IMR-90 (cell line): Measurements from ENCODE around the gene SUGCT. TPM values are rescaled to one million over a fixed set of nuclear protein-coding genes. Genes with fewer than 3 reads are reported as not detected.

Experiments
- ATAC-seq: fragments of 200-7000 bp; cut with Tn5 transposase; 2 replicates; pipeline ENCODE4 v1.9.1; 2020; ENCODE audit warnings: low read depth, mild to moderate bottlenecking, moderate library complexity
- BruUV-seq: library from RNA; stranded (reverse); fragments of 400-500 nt; replicated peaks from 2 replicates; lab custom pipeline; 2021; lab: Mats Ljungman, UMichigan
- CTCF ChIA-PET: fragments of 300-600 bp; formaldehyde crosslinking; extraction: SDS; loops from one replicate; lab custom pipeline; 2021; ENCODE audit warnings: antibody characterized with exemption; lab: Yijun Ruan, JAX
- POLR2A ChIA-PET: fragments of 300-600 bp; sonication (Branson Sonifier 250); formaldehyde crosslinking; loops from one replicate; lab custom pipeline; 2022; ENCODE audit warnings: antibody characterized with exemption; ENCODE audit not compliant: unreplicated experiment; lab: Charles Lee
- DNase-seq: peaks from one replicate; pipeline ENCODE4 v3.0.0; 2013
- H2AFZ ChIP-seq: replicated peaks from 2 replicates; pipeline ENCODE3; 2013; ENCODE audit warnings: low read length, mild to moderate bottlenecking; ENCODE audit not compliant: poor library complexity
- H2AK5ac ChIP-seq: 2 replicates; pipeline ENCODE4 v1.6.1; 2013; ENCODE audit warnings: low read depth, low read length, inconsistent platforms
- H2AK9ac ChIP-seq: replicated peaks from 2 replicates; pipeline ENCODE3; 2013; ENCODE audit warnings: mild to moderate bottlenecking, low read depth, low read length, moderate library complexity; ENCODE audit not compliant: poor library complexity
- H2BK120ac ChIP-seq: 2 replicates; pipeline ENCODE4 v1.6.1; 2013; ENCODE audit warnings: low read depth, low read length, inconsistent platforms
- H2BK15ac ChIP-seq: 3 replicates; pipeline ENCODE4 v1.6.1; 2013; ENCODE audit warnings: low read depth, low read length, inconsistent platforms
- H2BK20ac ChIP-seq: 2 replicates; pipeline ENCODE4 v1.6.1; 2013; ENCODE audit warnings: low read depth, mild to moderate bottlenecking, inconsistent platforms, low read length, moderate library complexity
- H2BK5ac ChIP-seq: 2 replicates; pipeline ENCODE4 v1.6.1; 2013; ENCODE audit warnings: mild to moderate bottlenecking, low read depth, low read length, inconsistent platforms; ENCODE audit not compliant: poor library complexity, severe bottlenecking
- H3K14ac ChIP-seq: replicated peaks from 2 replicates; pipeline ENCODE4 v1.6.1; 2013; ENCODE audit warnings: low read depth, low read length, inconsistent platforms
- H3K18ac ChIP-seq: 2 replicates; pipeline ENCODE4 v1.6.1; 2013; ENCODE audit warnings: low read depth, low read length, control low read depth
- H3K23ac ChIP-seq: 2 replicates; pipeline ENCODE4 v1.6.1; 2013; ENCODE audit warnings: low read depth, low read length, inconsistent platforms
- H3K27ac ChIP-seq: 2 replicates; pipeline ENCODE4 v1.5.1; 2013; ENCODE audit warnings: mild to moderate bottlenecking, control low read depth, low read length; ENCODE audit not compliant: insufficient read depth
- H3K27me3 ChIP-seq: 2 replicates; pipeline ENCODE4 v1.6.1; 2013; ENCODE audit warnings: low read length; ENCODE audit not compliant: control insufficient read depth, insufficient read depth
- H3K36me3 ChIP-seq: 2 replicates; pipeline ENCODE4 v1.6.1; 2013; ENCODE audit warnings: low read length, mixed read lengths; ENCODE audit not compliant: control insufficient read depth, insufficient read depth
- H3K4ac ChIP-seq: 2 replicates; pipeline ENCODE4 v1.6.1; 2013; ENCODE audit warnings: low read depth, low read length, inconsistent platforms
- H3K4me1 ChIP-seq: 2 replicates; pipeline ENCODE4 v1.6.1; 2013; ENCODE audit warnings: low read length, mixed read lengths; ENCODE audit not compliant: control insufficient read depth, insufficient read depth
- H3K4me2 ChIP-seq: 2 replicates; pipeline ENCODE4 v1.6.1; 2013; ENCODE audit warnings: low read depth, mild to moderate bottlenecking, control low read depth, low read length, moderate library complexity
- H3K4me3 ChIP-seq: 2 replicates; pipeline ENCODE4 v1.5.1; 2013; ENCODE audit warnings: low read depth, mild to moderate bottlenecking, control low read depth, low read length, moderate library complexity; ENCODE audit not compliant: insufficient read depth
- H3K56ac ChIP-seq: 2 replicates; pipeline ENCODE4 v1.6.1; 2013; ENCODE audit warnings: low read length, inconsistent platforms; ENCODE audit not compliant: insufficient read depth; ENCODE audit errors: extremely low read depth
- H3K79me1 ChIP-seq, 2 experiments: 2 replicates each; pipeline ENCODE4 v1.6.1; 2013; ENCODE audit warnings: low read length in 2 of 2, inconsistent platforms in 1 of 2, low read depth in 1 of 2
- H3K9ac ChIP-seq: 2 replicates; pipeline ENCODE4 v1.6.1; 2013; ENCODE audit warnings: low read depth, low read length, control low read depth
- H3K9me1 ChIP-seq: 2 replicates; pipeline ENCODE4 v1.6.1; 2013; ENCODE audit warnings: low read length, inconsistent platforms; ENCODE audit not compliant: insufficient read depth
- H3K9me3 ChIP-seq: 2 replicates; pipeline ENCODE4 v1.6.1; 2013; ENCODE audit warnings: low read length; ENCODE audit not compliant: control insufficient read depth, insufficient read depth
- H4K20me1 ChIP-seq: 2 replicates; pipeline ENCODE4 v1.6.1; 2013; ENCODE audit warnings: low read length, inconsistent platforms; ENCODE audit not compliant: insufficient read depth
- H4K5ac ChIP-seq: 2 replicates; pipeline ENCODE4 v1.6.1; 2013; ENCODE audit warnings: mild to moderate bottlenecking, low read depth, low read length, control low read depth
- H4K8ac ChIP-seq, 2 experiments: 2 replicates each; pipeline ENCODE4 v1.6.1; 2013; ENCODE audit warnings: low read depth in 2 of 2, low read length in 2 of 2, control low read depth in 1 of 2, inconsistent platforms in 1 of 2
- H4K91ac ChIP-seq: 2 replicates; pipeline ENCODE4 v1.6.1; 2013; ENCODE audit warnings: low read depth, low read length, inconsistent platforms; ENCODE audit not compliant: insufficient read depth
- CEBPB ChIP-seq: IDR thresholded peaks from 2 replicates; pipeline ENCODE4 v1.6.1; 2012; ENCODE audit warnings: low read depth, low read length, improper control_type of control experiment
- NFE2L2 ChIP-seq: fragments of 150-350 bp; IDR thresholded peaks from 2 replicates; pipeline ENCODE4 v1.6.1; 2016; ENCODE audit warnings: low read depth, mild to moderate bottlenecking, low read length
- WGBS, 2 experiments: methylation state at CpG; one replicate each; pipeline versions ENCODE4 v1.1.5 to v1.1.7; 2013; ENCODE audit warnings: missing lambda C conversion rate in 2 of 2; ENCODE audit not compliant: insufficient read length in 1 of 2; ENCODE audit errors: extremely low coverage in 2 of 2; 5-methylcytosine and 5-hydroxymethylcytosine counted together
- dilution Hi-C: fragments of 300-500 bp; cut with HindIII; formaldehyde crosslinking; loops from one replicate; pipeline ENCODE4 v1.14.3; 2018; ENCODE audit warnings: low sequenced_read_pairs; ENCODE audit not compliant: unreplicated experiment
- in situ Hi-C: fragments of 300-500 bp; cut with MboI; formaldehyde crosslinking; loops from 3 replicates; pipeline ENCODE4 v1.14.3; 2019; ENCODE audit warnings: low sequenced_read_pairs, inconsistent platforms, mixed read lengths
- intact Hi-C: fragments of 100-400 bp; cut with micrococcal nuclease; formaldehyde crosslinking; loops from 2 replicates; pipeline ENCODE4 v1.10.0; 2022
- polyA plus RNA-seq, 3 experiments: library from polyadenylated mRNA; depleted of rRNA; stranded (reverse); fragments of >200 nt; gene quantifications; 2 replicates each; pipeline ENCODE4 v1.2.3, GENCODE V29; 2012; ENCODE audit warnings: low replicate concordance in 1 of 3
- total RNA-seq: library from RNA; depleted of rRNA; stranded (reverse); fragments of >200 nt; gene quantifications from 2 replicates; pipeline ENCODE4 v1.2.3, GENCODE V29; 2012

SUGCT gene
- total and polyA plus RNA-seq, 2 of the 4 experiments (the other 2 are of a cell fraction), result 5.9 to 8.3 TPM

- no peak overlapping the region for H3K23ac ChIP-seq
- ChIA-PET POLR2A (no interaction called here), CTCF (no interaction called here)
- H3K79me1 ChIP-seq, result no peaks in the 10 kb centered on the region
- no peaks in the 10 kb centered on the region for H3K36me3 ChIP-seq
- no peaks in the 10 kb centered on the region for H4K20me1 ChIP-seq
- no peak overlapping the region for H2AK9ac ChIP-seq
- H2BK15ac ChIP-seq, result no peak overlapping the region
- in situ Hi-C loops (no loop called here), intact Hi-C loops (no loop called here), dilution Hi-C loops (no loop called here)
- no peak overlapping the region for H3K14ac ChIP-seq
- no peak overlapping the region for H4K91ac ChIP-seq
- H2BK5ac ChIP-seq, result no peak overlapping the region
- no peak overlapping the region for H3K27ac ChIP-seq
- peak; percentile 36 for DNase-seq
- H3K18ac ChIP-seq, result no peak overlapping the region
- H3K4me3 ChIP-seq, result no peak overlapping the region
- H3K4me2 ChIP-seq, result no peak overlapping the region
- no peak overlapping the region for H2AFZ ChIP-seq
- H3K9ac ChIP-seq, result no peak overlapping the region
- no peak overlapping the region for H2BK20ac ChIP-seq
- no peak overlapping the region for H3K56ac ChIP-seq
- no peaks in the 10 kb centered on the region for H3K27me3 ChIP-seq
- H2BK120ac ChIP-seq, result no peak overlapping the region
- no peaks in the 10 kb centered on the region; the same call in 1 of the 2 replicates for H3K9me1 ChIP-seq
- no peaks in the 10 kb centered on the region for H3K9me3 ChIP-seq
- H3K4me1 ChIP-seq, result peaks cover 2% of the 10 kb centered on the region; the same call in 1 of the 2 replicates
- no CpG with 5 or more reads among the region's 3 CpGs for WGBS, 2 experiments
- ATAC-seq, result no peak
- H4K5ac ChIP-seq, result no peak overlapping the region
- H4K8ac ChIP-seq, result no peak overlapping the region
- no peak overlapping the region for H2AK5ac ChIP-seq
- BruUV-seq, result no TSS peak
- no peak overlapping the region for H3K4ac ChIP-seq
- TF ChIP-seq NFE2L2 (no peak), CEBPB (peak; percentile 88)
Observed at GRCh38 chr7:40848541-40849221, 713.9 kb downstream of the SUGCT start.
